ENCODE measurements around the gene TEX2. TPM values are rescaled to one million over a fixed set of nuclear protein-coding genes. Genes with fewer than 3 reads are reported as not detected.

TEX2 gene
- total and polyA plus RNA-seq, 2 of the 13 experiments (the other 11 are each of a cell fraction or from before 2014, with no cell fraction given): 21.4 to 37.7 TPM

GRCh38 chr17:64187093-64187895 lies 75.8 kb downstream of the TEX2 start (continued):
- no peak for TF ChIP-seq ZFP36 (IDR thresholded peaks at IDR 0.05; ENCODE audit: borderline replicate concordance, low read depth, low read length, partially characterized antibody)
- no peak for TF ChIP-seq KLF15 (CRISPR knock-in tag; IDR thresholded peaks at IDR 0.05; ENCODE audit: borderline replicate concordance)
- TF ChIP-seq ZNF646 (CRISPR knock-in tag; IDR thresholded peaks at IDR 0.05): no peak
- TF ChIP-seq ZHX2 (IDR thresholded peaks at IDR 0.05; ENCODE audit: low read depth): peak; percentile 75; the same call in 1 of the 2 replicates
- no peak for TF ChIP-seq ZHX2 (CRISPR knock-in tag; IDR thresholded peaks at IDR 0.05; ENCODE audit: borderline replicate concordance)
- TF ChIP-seq ATF6 (CRISPR knock-in tag; conservative IDR thresholded peaks at IDR 0.05): no peak
- TF ChIP-seq ZNF746 (CRISPR knock-in tag; IDR thresholded peaks at IDR 0.05): peak; percentile 50
- TF ChIP-seq PREB (CRISPR knock-in tag; IDR thresholded peaks at IDR 0.05): no peak
- no peak for TF ChIP-seq AGO2 (optimal IDR thresholded peaks at IDR 0.05; ENCODE audit: low read depth, low read length)
- TF ChIP-seq ZNF232 (CRISPR knock-in tag; IDR thresholded peaks at IDR 0.05; ENCODE audit: borderline replicate concordance): 0 out of 2 replicates have a peak, but pooled peaks have one; percentile 56
- peak; percentile 87; the same call in 1 of the 2 replicates for TF ChIP-seq CEBPB (IDR thresholded peaks at IDR 0.05; ENCODE audit: borderline replicate concordance, low read depth, low read length)
- TF ChIP-seq FOXO1 (CRISPR knock-in tag; IDR thresholded peaks at IDR 0.05): peak; percentile 79; the same call in 1 of the 2 replicates

Measured in HepG2 (cell line).